MCF 10A (cell line): Measurements from ENCODE around the gene TLCD1. TPM values are rescaled to one million over a fixed set of nuclear protein-coding genes. Genes with fewer than 3 reads are reported as not detected.

Source experiments
- BruUV-seq: library from RNA; stranded (reverse); fragments of 400-500 nt; replicated peaks from 2 replicates; lab custom pipeline; 2021; lab: Mats Ljungman, UMichigan
- CTCF ChIA-PET: fragments of 300-600 bp; sonication (Branson Sonifier 250); formaldehyde crosslinking; extraction: SDS; loops from one replicate; lab custom pipeline; 2021; ENCODE audit warnings: antibody characterized with exemption, inconsistent platforms; lab: Yijun Ruan, JAX
- POLR2A ChIA-PET: fragments of 300-600, 350-650 bp; sonication (Branson Sonifier 250); formaldehyde crosslinking; extraction: SDS; loops from one replicate; lab custom pipeline; 2020; ENCODE audit warnings: antibody characterized with exemption, inconsistent platforms; lab: Yijun Ruan, JAX
- DNase-seq: peaks from one replicate; pipeline ENCODE4 v3.0.0-alpha.2; 2018; ENCODE audit not compliant: unreplicated experiment
- H3K27ac Mint-ChIP-seq: one replicate; pipeline ENCODE4 v1.8.0; 2022; ENCODE audit warnings: mild to moderate bottlenecking, low read depth, mixed read lengths; ENCODE audit not compliant: unreplicated experiment
- H3K27me3 Mint-ChIP-seq: one replicate; pipeline ENCODE4 v1.8.0; 2022; ENCODE audit warnings: mixed read lengths; ENCODE audit not compliant: insufficient read depth, unreplicated experiment
- H3K36me3 Mint-ChIP-seq: one replicate; pipeline ENCODE4 v1.8.0; 2022; ENCODE audit warnings: mild to moderate bottlenecking, moderate library complexity, mixed read lengths; ENCODE audit not compliant: insufficient read depth, unreplicated experiment
- H3K4me1 Mint-ChIP-seq: one replicate; pipeline ENCODE4 v1.8.0; 2022; ENCODE audit warnings: mixed read lengths; ENCODE audit not compliant: insufficient read depth, unreplicated experiment
- H3K4me3 Mint-ChIP-seq: one replicate; pipeline ENCODE4 v1.8.0; 2022; ENCODE audit warnings: mild to moderate bottlenecking, moderate library complexity, mixed read lengths; ENCODE audit not compliant: unreplicated experiment
- H3K9me3 Mint-ChIP-seq: one replicate; pipeline ENCODE4 v1.8.0; 2022; ENCODE audit warnings: mixed read lengths; ENCODE audit not compliant: unreplicated experiment
- CTCF ChIP-seq: fragments of 200-600 bp; IDR thresholded peaks from one replicate; pipeline ENCODE4 v1.8.0; 2022; ENCODE audit warnings: antibody characterized with exemption, mild to moderate bottlenecking; ENCODE audit not compliant: unreplicated experiment
- intact Hi-C: fragments of 100-400 bp; cut with micrococcal nuclease; formaldehyde crosslinking; loops from 2 replicates; pipeline ENCODE4 v1.14.1; 2022
- total RNA-seq: library from RNA; stranded (reverse); gene quantifications from 2 replicates; pipeline ENCODE4 v1.2.3, GENCODE V29; 2022

The TLCD1 gene
- total RNA-seq, 1 experiment from 2014 or later, result 18.7 TPM

GRCh38 chr17:28760601-28761562 is 34.8 kb upstream of the TLCD1 start:
- no peak overlapping the region for H3K27ac Mint-ChIP-seq
- TF ChIP-seq CTCF, result no peak
- no peaks in the 10 kb centered on the region for H3K9me3 Mint-ChIP-seq
- H3K4me1 Mint-ChIP-seq, result peaks cover 19% of the 10 kb centered on the region
- H3K4me3 Mint-ChIP-seq, result no peak overlapping the region
- H3K27me3 Mint-ChIP-seq, result no peaks in the 10 kb centered on the region
- ChIA-PET POLR2A (interaction anchor here (1.1 to 6.2 kb wide), 14 partner anchors 9 to 191 kb away, joined by 3 to 52 read pairs (median 4); partner anchors contain the start of genes DHRS13, FAM222B, FLOT2 and NEK8), CTCF (interaction anchor here (0.7 to 5.1 kb wide), 10 partner anchors 9 to 188 kb away, joined by 3 to 59 read pairs (median 4); partner anchors contain the start of genes DHRS13, ERAL1 and TLCD1)
- intact Hi-C loops, result loop anchor here (5.0 kb wide), 2 partner anchors 81 to 156 kb away; partner anchors contain the start of gene FAM222B
- no TSS peak for BruUV-seq
- DNase-seq, result peak; percentile 65
- peaks cover 91% of the 10 kb centered on the region for H3K36me3 Mint-ChIP-seq

- Mint-ChIP-seq H3K4me1 (peaks cover 21% of the 10 kb centered on the region), H3K36me3 (peaks cover 87% of the 10 kb centered on the region), H3K27ac (no peak overlapping the region), H3K4me3 (no peak overlapping the region), H3K27me3 (no peaks in the 10 kb centered on the region), H3K9me3 (no peaks in the 10 kb centered on the region)
- no peak for TF ChIP-seq CTCF
- CTCF ChIA-PET, result interaction anchor here (2.9 kb wide), 1 partner anchor 32 kb away, joined by 21 read pairs; the partner anchor contains the start of gene TLCD1
- intact Hi-C loops, result no loop called here
- DNase-seq, result no peak
- no TSS peak for BruUV-seq
- POLR2A ChIA-PET, result interaction anchor here (0.9 kb wide), 1 partner anchor 13 kb away, joined by 3 read pairs; no protein-coding TSS in a partner anchor
Observed at GRCh38 chr17:28759256-28759865, 33.3 kb upstream of the TLCD1 start.

GRCh38 chr17:28758411-28759121 is 32.5 kb upstream of the TLCD1 start:
- no peak overlapping the region for H3K4me3 Mint-ChIP-seq
- no peak for DNase-seq
- no peak overlapping the region for H3K27ac Mint-ChIP-seq
- no peaks in the 10 kb centered on the region for H3K9me3 Mint-ChIP-seq
- ChIA-PET CTCF (interaction anchor here (0.6 kb wide), 1 partner anchor 12 kb away, joined by 3 read pairs; no protein-coding TSS in a partner anchor), POLR2A (no interaction called here)
- peaks cover 21% of the 10 kb centered on the region for H3K4me1 Mint-ChIP-seq
- TF ChIP-seq CTCF, result no peak
- H3K36me3 Mint-ChIP-seq, result peaks cover 81% of the 10 kb centered on the region
- no TSS peak for BruUV-seq
- intact Hi-C loops, result no loop called here
- no peaks in the 10 kb centered on the region for H3K27me3 Mint-ChIP-seq
